Keratinocyte (primary cell): ENCODE measurements around the gene GUK1. TPM values are rescaled to one million over a fixed set of nuclear protein-coding genes. Genes with fewer than 3 reads are reported as not detected.
"Not testable (repeated sequence)": the region's sequence is repeated elsewhere in the genome, so short reads cannot be mapped to it uniquely, and the experiment has no call there.

Source experiments
- DNase-seq: peaks from one replicate; pipeline ENCODE4 v3.0.0-alpha.2; 2011; ENCODE audit warnings: low read depth, missing footprints, low spot score
- FAIRE-seq: peaks from 2 replicates; lab custom pipeline; 2011; peaks lifted over from hg19 to GRCh38; lab: Jason Lieb, UNC
- H2AFZ ChIP-seq: 2 replicates; pipeline ENCODE4 v1.6.0; 2012; ENCODE audit warnings: low read length, control low read depth, inconsistent platforms; ENCODE audit not compliant: control insufficient read depth
- H3K27ac ChIP-seq: 2 replicates; pipeline ENCODE4 v1.5.1; 2011; ENCODE audit warnings: low read length; ENCODE audit not compliant: control insufficient read depth, insufficient read depth
- H3K27me3 ChIP-seq: 3 replicates; pipeline ENCODE4 v1.6.0; 2011; ENCODE audit warnings: low read length; ENCODE audit not compliant: control insufficient read depth, insufficient read depth; ENCODE audit errors: extremely low read depth
- H3K36me3 ChIP-seq, 2 experiments: 2 replicates in 1 of 2; 3 replicates in 1 of 2; pipeline ENCODE4 v1.5.1; 2011; ENCODE audit warnings: low read length in 2 of 2, mild to moderate bottlenecking in 1 of 2; ENCODE audit not compliant: control insufficient read depth in 2 of 2, insufficient read depth in 2 of 2; ENCODE audit errors: extremely low read depth in 1 of 2
- H3K4me1 ChIP-seq: 3 replicates; pipeline ENCODE4 v1.5.1; 2011; ENCODE audit warnings: low read length; ENCODE audit not compliant: control insufficient read depth, insufficient read depth; ENCODE audit errors: extremely low read depth
- H3K4me2 ChIP-seq: 3 replicates; pipeline ENCODE4 v1.6.0; 2011; ENCODE audit warnings: low read depth, low read length; ENCODE audit not compliant: control insufficient read depth, insufficient read depth; ENCODE audit errors: extremely low read depth
- H3K4me3 ChIP-seq, 3 experiments: fragments of 200-600 bp in 1 of 3; sonication (generic) in 1 of 3; 2 replicates in 2 of 3; 3 replicates in 1 of 3; pipeline ENCODE4 v1.5.1; 2011 to 2016; ENCODE audit warnings: low read length in 3 of 3, mild to moderate bottlenecking in 3 of 3, control low read depth in 2 of 3, inconsistent platforms in 1 of 3, low read depth in 1 of 3, mixed read lengths in 1 of 3, mixed run types in 1 of 3, moderate library complexity in 1 of 3; ENCODE audit not compliant: control insufficient read depth in 2 of 3, insufficient read depth in 2 of 3; ENCODE audit errors: extremely low read depth in 1 of 3
- H3K79me2 ChIP-seq: 2 replicates; pipeline ENCODE4 v1.6.0; 2012; ENCODE audit warnings: low read length; ENCODE audit not compliant: control insufficient read depth, insufficient read depth
- H3K9ac ChIP-seq: 3 replicates; pipeline ENCODE4 v1.6.0; 2011; ENCODE audit warnings: low read length; ENCODE audit not compliant: control insufficient read depth, insufficient read depth; ENCODE audit errors: extremely low read depth
- H3K9me1 ChIP-seq: 3 replicates; pipeline ENCODE4 v1.6.0; 2011; ENCODE audit warnings: low read length; ENCODE audit not compliant: control insufficient read depth, insufficient read depth; ENCODE audit errors: extremely low read depth
- H3K9me3 ChIP-seq: 2 replicates; pipeline ENCODE4 v1.5.1; 2012; ENCODE audit warnings: low read depth, low read length; ENCODE audit not compliant: control insufficient read depth
- H4K20me1 ChIP-seq: 3 replicates; pipeline ENCODE4 v1.6.0; 2011; ENCODE audit warnings: low read length; ENCODE audit not compliant: control insufficient read depth, insufficient read depth; ENCODE audit errors: extremely low read depth
- CTCF ChIP-seq, 3 experiments: IDR thresholded peaks in 1 of 3; conservative IDR thresholded peaks in 1 of 3; optimal IDR thresholded peaks in 1 of 3; 2 replicates in 2 of 3; 3 replicates in 1 of 3; pipeline versions ENCODE3 to v1.5.1; 2011; ENCODE audit warnings: low read length in 3 of 3, mild to moderate bottlenecking in 3 of 3, moderate library complexity in 2 of 3, control low read depth in 1 of 3, inconsistent platforms in 1 of 3; ENCODE audit not compliant: insufficient read depth in 2 of 3; ENCODE audit errors: extremely low read depth in 1 of 3
- EZH2 ChIP-seq: IDR thresholded peaks from one replicate; pipeline ENCODE4 v1.6.1; 2012; ENCODE audit warnings: inconsistent platforms, mild to moderate bottlenecking, low read length, moderate library complexity
- dilution Hi-C: fragments of 300-500 bp; cut with MboI; formaldehyde crosslinking; loops from one replicate; pipeline ENCODE4 v1.7.0; 2020; ENCODE audit warnings: low sequenced_read_pairs; ENCODE audit not compliant: extremely low pct_ligation_motif_present
- polyA plus RNA-seq, 5 experiments: library from polyadenylated mRNA; depleted of rRNA in 3 of 5; stranded (reverse) in 3 of 5; stranded (forward) in 1 of 5; unstranded in 1 of 5; fragments of >200 nt; gene quantifications; 1 replicate in 1 of 5; 2 replicates in 3 of 5; 3 replicates in 1 of 5; pipeline versions ENCODE4 v1.2.1 to v1.2.3, GENCODE V29; 2011 to 2012; ENCODE audit warnings: missing spikeins in 2 of 5, low read depth in 1 of 5, low replicate concordance in 1 of 5

Gene GUK1
- polyA plus RNA-seq, 1 donor (not counting 4 experiments of a cell fraction or from before 2014, with no cell fraction given), result 450 TPM

GRCh38 chr1:228110556-228110955 lies 29.5 kb upstream of the GUK1 start:
- no peak overlapping the region for H3K4me3 ChIP-seq

GRCh38 chr1:228111315-228111714 lies 28.8 kb upstream of the GUK1 start:
- H3K36me3 ChIP-seq, dilution Hi-C loops, H3K9ac ChIP-seq, H3K9me3 ChIP-seq, H3K27me3 ChIP-seq, DNase-seq, H3K9me1 ChIP-seq, H3K4me3 ChIP-seq, FAIRE-seq, H2AFZ ChIP-seq, H4K20me1 ChIP-seq, H3K27ac ChIP-seq, H3K4me2 ChIP-seq: not testable (repeated sequence)
- H3K79me2 ChIP-seq, result peaks cover 17% of the 10 kb centered on the region
- H3K4me1 ChIP-seq, result peaks cover 12% of the 10 kb centered on the region

More at GRCh38 chr1:228110556-228110955, 29.5 kb upstream of the GUK1 start:
- DNase-seq (no peak), FAIRE-seq (no peak)
- TF ChIP-seq EZH2 (no peak), CTCF (optimal IDR thresholded peaks at IDR 0.05 in 1 of 3, IDR thresholded peaks at IDR 0.05 in 1 of 3, conservative IDR thresholded peaks at IDR 0.05 in 1 of 3; ENCODE audit: extremely low read depth in 1 of 3, insufficient read depth in 2 of 3, low read length in 3 of 3) (no peak)
- no peaks in the 10 kb centered on the region for H4K20me1 ChIP-seq
- no peaks in the 10 kb centered on the region for H3K9me1 ChIP-seq
- no peak overlapping the region for H2AFZ ChIP-seq
- H3K9me3 ChIP-seq, result no peaks in the 10 kb centered on the region
- H3K9ac ChIP-seq, result no peak overlapping the region
- peaks cover 12% of the 10 kb centered on the region for H3K4me1 ChIP-seq
- H3K36me3 ChIP-seq, result peaks cover 3 to 14% of the 10 kb centered on the region in 2 experiments
- H3K27me3 ChIP-seq, result no peaks in the 10 kb centered on the region
- H3K4me2 ChIP-seq, result no peak overlapping the region
- peaks cover 17% of the 10 kb centered on the region for H3K79me2 ChIP-seq
- no peak overlapping the region for H3K27ac ChIP-seq
- dilution Hi-C loops, result no loop called here

GRCh38 chr1:228112167-228112566 lies 27.9 kb upstream of the GUK1 start:
- no peaks in the 10 kb centered on the region for H3K9me1 ChIP-seq
- H3K27me3 ChIP-seq, result no peaks in the 10 kb centered on the region
- H3K36me3 ChIP-seq, result peaks cover 3 to 5% of the 10 kb centered on the region in 2 experiments
- H3K79me2 ChIP-seq, result peaks cover 17% of the 10 kb centered on the region
- DNase-seq (no peak), FAIRE-seq (no peak)
- no peak overlapping the region for H3K9ac ChIP-seq
- dilution Hi-C loops, result no loop called here
- no peak overlapping the region for H3K27ac ChIP-seq
- H3K4me1 ChIP-seq, result peaks cover 12% of the 10 kb centered on the region
- no peaks in the 10 kb centered on the region for H3K9me3 ChIP-seq
- no peak overlapping the region for H3K4me3 ChIP-seq
- H3K4me2 ChIP-seq, result no peak overlapping the region
- H4K20me1 ChIP-seq, result no peaks in the 10 kb centered on the region
- no peak overlapping the region for H2AFZ ChIP-seq
- no peak for TF ChIP-seq EZH2
- TF ChIP-seq CTCF (optimal IDR thresholded peaks at IDR 0.05 in 1 of 3, IDR thresholded peaks at IDR 0.05 in 1 of 3, conservative IDR thresholded peaks at IDR 0.05 in 1 of 3; ENCODE audit: extremely low read depth in 1 of 3, insufficient read depth in 2 of 3, low read length in 3 of 3), result no peak
